ENCODE measurements around the gene MOV10L1.
A peak's percentile ranks its signal among the peaks of the same experiment; 100 is the strongest.

Gene MOV10L1

GRCh38 chr22:50189849-50190181, 100.0 kb downstream of the MOV10L1 start:
- DNase-seq (ENCODE audit: low spot score), result no peak

GRCh38 chr22:50190182-50190940, 100.6 kb downstream of the MOV10L1 start:
- peak; percentile 40 for DNase-seq (ENCODE audit: low spot score)

GRCh38 chr22:50190941-50191741, 101.3 kb downstream of the MOV10L1 start:
- DNase-seq (ENCODE audit: low spot score), result no peak

GRCh38 chr22:50192436-50193204, 102.8 kb downstream of the MOV10L1 start:
- DNase-seq (ENCODE audit: low spot score), result no peak

GRCh38 chr22:50193621-50194020, 103.8 kb downstream of the MOV10L1 start:
- DNase-seq (ENCODE audit: low spot score), result no peak

- DNase-seq (ENCODE audit: low spot score), result no peak
These were observed 104.4 kb downstream of the MOV10L1 start for GRCh38 chr22:50194037-50194805.

- no peak for DNase-seq (ENCODE audit: low spot score)
These were observed 106.5 kb downstream of the MOV10L1 start for GRCh38 chr22:50196256-50196655.

GRCh38 chr22:50197000-50197800, 107.4 kb downstream of the MOV10L1 start:
- no peak for DNase-seq (ENCODE audit: low spot score)

- no peak for DNase-seq (ENCODE audit: low spot score)
These were observed 108.2 kb downstream of the MOV10L1 start for GRCh38 chr22:50197856-50198623.

GRCh38 chr22:50198624-50199017, 108.8 kb downstream of the MOV10L1 start:
- no peak for DNase-seq (ENCODE audit: low spot score)

- DNase-seq (ENCODE audit: low spot score), result no peak
These were observed 109.5 kb downstream of the MOV10L1 start for GRCh38 chr22:50199251-50199721.

GRCh38 chr22:50199829-50200460, 110.1 kb downstream of the MOV10L1 start:
- no peak for DNase-seq (ENCODE audit: low spot score)

GRCh38 chr22:50200461-50201190, 110.8 kb downstream of the MOV10L1 start, which contains the start of gene SELENOO:
SELENOO (plus strand) TSS chr22:50201011; CDS start chr22:50201037, 26 bp downstream.
- DNase-seq (ENCODE audit: low spot score), result peak; percentile 92

GRCh38 chr22:50201191-50202129, 111.7 kb downstream of the MOV10L1 start:
- no peak for DNase-seq (ENCODE audit: low spot score)

- DNase-seq (ENCODE audit: low spot score), result no peak
These were observed 112.4 kb downstream of the MOV10L1 start for GRCh38 chr22:50202130-50202666.

- DNase-seq (ENCODE audit: low spot score), result no peak
These were observed 113.5 kb downstream of the MOV10L1 start for GRCh38 chr22:50203288-50203687.

- DNase-seq (ENCODE audit: low spot score), result no peak
These were observed 114.8 kb downstream of the MOV10L1 start for GRCh38 chr22:50204571-50204970.
